Gastrocnemius medialis (tissue), 4 donors: Measurements from ENCODE around the gene SIRPB1.

Experiments used
- POLR2A ChIP-seq, 2 donors: fragments of 450-650 bp; IDR thresholded peaks; one replicate each; pipeline ENCODE4 v1.6.1; 2017; ENCODE audit warnings: antibody characterized with exemption in 2 of 2, mild to moderate bottlenecking in 2 of 2, moderate library complexity in 2 of 2
- TF ChIP-seq, protein P1 (sequence below), 5 experiments: fragments of 450-650 bp in 3 of 5; fragments of 200-600 bp in 2 of 5; sonication (generic) in 2 of 5; IDR thresholded peaks in 4 of 5; conservative IDR thresholded peaks in 1 of 5; 1 replicate in 4 of 5; 2 replicates in 1 of 5; pipeline ENCODE4 v1.5.1; 2016 to 2019; ENCODE audit warnings: antibody characterized with exemption in 5 of 5, mild to moderate bottlenecking in 3 of 5, moderate library complexity in 3 of 5

DNA sequence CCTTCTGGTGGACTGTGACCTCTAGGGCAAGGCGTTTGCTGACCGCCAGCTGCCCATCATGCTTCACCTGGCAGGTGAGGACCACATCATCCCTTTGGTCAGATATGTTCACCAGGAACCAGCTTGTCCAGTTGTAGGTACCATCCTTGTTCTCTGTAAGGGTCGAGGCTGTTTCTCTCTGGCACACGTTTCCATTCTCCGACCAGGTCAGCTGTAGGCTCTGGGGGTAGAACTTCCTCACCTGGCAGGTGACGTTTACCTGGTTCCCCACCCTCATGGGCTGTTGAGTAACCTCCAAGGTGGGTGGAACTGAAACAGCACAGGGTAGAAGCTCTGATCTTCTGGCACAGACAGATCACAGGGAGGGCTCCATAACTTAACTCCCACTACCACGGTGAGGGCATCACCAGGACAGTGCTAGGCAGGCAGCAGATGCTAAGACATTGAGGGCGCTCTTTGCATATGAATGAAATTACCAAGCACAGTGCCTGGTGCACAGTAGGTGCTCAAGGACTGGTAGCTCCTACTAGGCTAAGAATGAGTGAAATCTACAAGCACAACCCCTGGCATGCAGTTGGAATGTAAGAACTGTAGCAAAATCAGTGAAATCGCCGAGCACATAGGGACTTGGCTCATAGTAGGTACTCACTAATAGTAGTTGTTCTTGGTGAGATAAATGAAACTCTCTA lies 15.6 kb upstream of the SIRPB1 start:
- TF ChIP-seq, protein P1, sequence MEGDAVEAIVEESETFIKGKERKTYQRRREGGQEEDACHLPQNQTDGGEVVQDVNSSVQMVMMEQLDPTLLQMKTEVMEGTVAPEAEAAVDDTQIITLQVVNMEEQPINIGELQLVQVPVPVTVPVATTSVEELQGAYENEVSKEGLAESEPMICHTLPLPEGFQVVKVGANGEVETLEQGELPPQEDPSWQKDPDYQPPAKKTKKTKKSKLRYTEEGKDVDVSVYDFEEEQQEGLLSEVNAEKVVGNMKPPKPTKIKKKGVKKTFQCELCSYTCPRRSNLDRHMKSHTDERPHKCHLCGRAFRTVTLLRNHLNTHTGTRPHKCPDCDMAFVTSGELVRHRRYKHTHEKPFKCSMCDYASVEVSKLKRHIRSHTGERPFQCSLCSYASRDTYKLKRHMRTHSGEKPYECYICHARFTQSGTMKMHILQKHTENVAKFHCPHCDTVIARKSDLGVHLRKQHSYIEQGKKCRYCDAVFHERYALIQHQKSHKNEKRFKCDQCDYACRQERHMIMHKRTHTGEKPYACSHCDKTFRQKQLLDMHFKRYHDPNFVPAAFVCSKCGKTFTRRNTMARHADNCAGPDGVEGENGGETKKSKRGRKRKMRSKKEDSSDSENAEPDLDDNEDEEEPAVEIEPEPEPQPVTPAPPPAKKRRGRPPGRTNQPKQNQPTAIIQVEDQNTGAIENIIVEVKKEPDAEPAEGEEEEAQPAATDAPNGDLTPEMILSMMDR (IDR thresholded peaks at IDR 0.05 in 4 of 5, conservative IDR thresholded peaks at IDR 0.05 in 1 of 5): no peak
- no peak for TF ChIP-seq POLR2A (IDR thresholded peaks at IDR 0.05)
